HG03095 (cell line): ENCODE results near the gene RECQL5.
A peak's percentile ranks its signal among the peaks of the same experiment; 100 is the strongest.

ENCODE experiments used
- ATAC-seq: cut with Tn5 transposase; IDR thresholded peaks from one replicate; pipeline ENCODE4 v1.9.1; 2021; ENCODE audit warnings: moderate library complexity; ENCODE audit not compliant: unreplicated experiment

The RECQL5 gene

GRCh38 chr17:75688209-75688825 is 21.4 kb upstream of the RECQL5 start:
- ATAC-seq = no peak

- ATAC-seq = no peak
Measured at GRCh38 chr17:75685499-75685898, 18.5 kb upstream of the RECQL5 start.

- ATAC-seq = no peak
Measured at GRCh38 chr17:75684924-75685323, 18.0 kb upstream of the RECQL5 start.

GRCh38 chr17:75684249-75684648 is 17.3 kb upstream of the RECQL5 start:
- no peak for ATAC-seq

- ATAC-seq = no peak
Measured at GRCh38 chr17:75683583-75683982, 16.6 kb upstream of the RECQL5 start.

GRCh38 chr17:75681289-75681688 is 14.3 kb upstream of the RECQL5 start:
- no peak for ATAC-seq

GRCh38 chr17:75680431-75680830 is 13.5 kb upstream of the RECQL5 start:
- no peak for ATAC-seq

- no peak for ATAC-seq
Measured at GRCh38 chr17:75679706-75680211, 12.8 kb upstream of the RECQL5 start.

GRCh38 chr17:75676461-75676860 is 9.5 kb upstream of the RECQL5 start:
- no peak for ATAC-seq

GRCh38 chr17:75673487-75673886 is 6.5 kb upstream of the RECQL5 start:
- ATAC-seq = no peak

- no peak for ATAC-seq
Measured at GRCh38 chr17:75672011-75672410, 5.1 kb upstream of the RECQL5 start.

GRCh38 chr17:75670868-75671267 is 3.9 kb upstream of the RECQL5 start:
- ATAC-seq = no peak

- no peak for ATAC-seq
Measured at GRCh38 chr17:75668489-75668888, 1.5 kb upstream of the RECQL5 start.

- no peak for ATAC-seq
Measured at GRCh38 chr17:75667825-75668224, 871 bp upstream of the RECQL5 start.

- ATAC-seq = no peak
Measured at GRCh38 chr17:75665981-75666380, 973 bp downstream of the RECQL5 start.

- ATAC-seq = peak; percentile 67
Measured at GRCh38 chr17:75664099-75664549, 2.8 kb downstream of the RECQL5 start.

- ATAC-seq = no peak
Measured at GRCh38 chr17:75662511-75662910, 4.4 kb downstream of the RECQL5 start.

GRCh38 chr17:75661531-75661930 is 5.4 kb downstream of the RECQL5 start:
- no peak for ATAC-seq

GRCh38 chr17:75658237-75658636 is 8.7 kb downstream of the RECQL5 start:
- no peak for ATAC-seq

- no peak for ATAC-seq
Measured at GRCh38 chr17:75654176-75654575, 12.8 kb downstream of the RECQL5 start.

GRCh38 chr17:75652934-75653549 is 13.9 kb downstream of the RECQL5 start:
- no peak for ATAC-seq

- ATAC-seq = no peak
Measured at GRCh38 chr17:75652341-75652740, 14.6 kb downstream of the RECQL5 start.

- ATAC-seq = no peak
Measured at GRCh38 chr17:75650874-75651273, 16.1 kb downstream of the RECQL5 start.
